ENCODE data around the gene SH3BP5. TPM values are rescaled to one million over a fixed set of nuclear protein-coding genes. Genes with fewer than 3 reads are reported as not detected.

The SH3BP5 gene
- total RNA-seq, 2 donors from 2014 or later, result 14.4 to 18.4 TPM

- peaks cover 61% of the 10 kb centered on the region for H3K36me3 ChIP-seq
- TF ChIP-seq CTCF (IDR thresholded peaks at IDR 0.05), result no peak
- H3K27me3 ChIP-seq, result no peaks in the 10 kb centered on the region
- no peak overlapping the region for H3K4me3 ChIP-seq
- no peak overlapping the region for H3K27ac ChIP-seq
- no peaks in the 10 kb centered on the region for H3K4me1 ChIP-seq
- DNase-seq (ENCODE audit: low spot score), result no peak
- H3K9me3 ChIP-seq, result no peaks in the 10 kb centered on the region
Measured at GRCh38 chr3:15228147-15228546, 104.2 kb downstream of the SH3BP5 start.

GRCh38 chr3:15223685-15224572, 108.5 kb downstream of the SH3BP5 start:
- DNase-seq (ENCODE audit: low spot score), result no peak
- TF ChIP-seq CTCF (IDR thresholded peaks at IDR 0.05), result no peak
- Histone ChIP-seq H3K9me3 (no peaks in the 10 kb centered on the region), H3K27me3 (no peaks in the 10 kb centered on the region), H3K4me1 (no peaks in the 10 kb centered on the region), H3K4me3 (no peak overlapping the region), H3K27ac (no peak overlapping the region), H3K36me3 (peaks cover 71% of the 10 kb centered on the region)

- no peak for DNase-seq (ENCODE audit: low spot score)
- Histone ChIP-seq H3K27ac (no peak overlapping the region), H3K36me3 (peaks cover 70% of the 10 kb centered on the region), H3K27me3 (no peaks in the 10 kb centered on the region), H3K4me3 (no peak overlapping the region), H3K4me1 (peaks cover 0 to 17% of the 10 kb centered on the region in 2 donors), H3K9me3 (no peaks in the 10 kb centered on the region)
- no peak for TF ChIP-seq CTCF (IDR thresholded peaks at IDR 0.05)
Measured at GRCh38 chr3:15221574-15222217, 110.7 kb downstream of the SH3BP5 start.

GRCh38 chr3:15220661-15221060, 111.7 kb downstream of the SH3BP5 start:
- no peaks in the 10 kb centered on the region for H3K27me3 ChIP-seq
- peaks cover 0 to 21% of the 10 kb centered on the region in 2 donors for H3K4me1 ChIP-seq
- no peak for DNase-seq (ENCODE audit: low spot score)
- H3K27ac ChIP-seq, result no peak overlapping the region
- H3K9me3 ChIP-seq, result no peaks in the 10 kb centered on the region
- no peak for TF ChIP-seq CTCF (IDR thresholded peaks at IDR 0.05)
- H3K4me3 ChIP-seq, result no peak overlapping the region
- H3K36me3 ChIP-seq, result peaks cover 74% of the 10 kb centered on the region

- Histone ChIP-seq H3K27me3 (no peaks in the 10 kb centered on the region), H3K4me1 (peaks cover 0 to 21% of the 10 kb centered on the region in 2 donors), H3K27ac (no peak overlapping the region), H3K9me3 (no peaks in the 10 kb centered on the region), H3K36me3 (peaks cover 78% of the 10 kb centered on the region), H3K4me3 (no peak overlapping the region)
- no peak for TF ChIP-seq CTCF (IDR thresholded peaks at IDR 0.05)
- DNase-seq (ENCODE audit: low spot score), result no peak
Measured at GRCh38 chr3:15220056-15220455, 112.3 kb downstream of the SH3BP5 start.

All from right atrium auricular region (tissue), 2 donors.